Left ventricle myocardium inferior (tissue), 1 donor: Measurements from ENCODE around the gene LPGAT1. TPM values are rescaled to one million over a fixed set of nuclear protein-coding genes. Genes with fewer than 3 reads are reported as not detected.

Experiments
- DNase-seq: peaks from one replicate; pipeline ENCODE4 v3.0.0-alpha.2; 2020
- H3K27ac ChIP-seq: fragments of 200-600 bp; replicated peaks from 2 replicates; pipeline ENCODE4 v1.8.0; 2021
- H3K27me3 ChIP-seq: fragments of 200-600 bp; 2 replicates; pipeline ENCODE4 v1.8.0; 2021; ENCODE audit warnings: low read depth
- H3K36me3 ChIP-seq: fragments of 200-600 bp; 2 replicates; pipeline ENCODE4 v1.8.0; 2021
- H3K4me1 ChIP-seq: fragments of 200-600 bp; 2 replicates; pipeline ENCODE4 v1.8.0; 2021
- H3K4me3 ChIP-seq: fragments of 200-600 bp; 2 replicates; pipeline ENCODE4 v1.8.0; 2021; ENCODE audit warnings: mild to moderate bottlenecking, moderate library complexity
- H3K9me3 ChIP-seq: fragments of 200-600 bp; replicated peaks from 2 replicates; pipeline ENCODE4 v1.8.0; 2021
- intact Hi-C: fragments of 100-400 bp; cut with micrococcal nuclease; formaldehyde crosslinking; loops from one replicate; pipeline ENCODE4 v1.11.0; 2022
- total RNA-seq: library from RNA; stranded (reverse); fragmentation: NEBNext Ultra II Directional; extraction: Animal tissue kit (Norgen Biotek cat#: 25700); gene quantifications from one replicate; pipeline ENCODE4 v1.2.1, GENCODE V29; 2021
- TF ChIP-seq, protein P1 (sequence below): fragments of 200-600 bp; IDR thresholded peaks from 2 replicates; pipeline ENCODE4 v1.8.0; 2021; ENCODE audit warnings: antibody characterized with exemption, mild to moderate bottlenecking, borderline replicate concordance
- donor health status: DM: no; HTN: yes; CAD: no; lungs with severe emphysema.

Gene LPGAT1
- total RNA-seq, 1 donor from 2014 or later = 24.9 TPM

DNA sequence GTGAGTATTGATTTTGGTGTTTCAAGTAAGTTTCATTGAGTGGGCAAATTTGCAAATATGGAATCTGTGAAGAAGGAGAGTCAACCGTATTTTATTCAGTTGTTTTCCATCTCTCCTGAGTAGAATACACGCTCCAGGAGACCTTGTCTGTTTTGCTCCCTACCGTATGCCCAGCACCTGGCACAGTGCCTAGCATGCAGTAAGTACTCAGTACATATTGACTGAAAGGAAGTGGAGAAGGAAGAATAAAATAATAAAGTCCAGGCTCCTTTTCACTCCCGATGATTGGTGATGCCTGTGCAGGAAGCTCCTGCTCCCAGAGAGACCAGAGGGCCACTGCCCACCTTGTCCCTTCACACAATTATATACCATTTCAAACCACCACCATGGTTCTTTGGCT lies 95.8 kb downstream of the LPGAT1 start:
- H3K9me3 ChIP-seq = no peaks in the 10 kb centered on the region
- peaks cover 33% of the 10 kb centered on the region for H3K27me3 ChIP-seq
- no peak for DNase-seq
- H3K36me3 ChIP-seq = no peaks in the 10 kb centered on the region
- intact Hi-C loops = no loop called here
- no peaks in the 10 kb centered on the region for H3K4me1 ChIP-seq
- TF ChIP-seq, protein P1, sequence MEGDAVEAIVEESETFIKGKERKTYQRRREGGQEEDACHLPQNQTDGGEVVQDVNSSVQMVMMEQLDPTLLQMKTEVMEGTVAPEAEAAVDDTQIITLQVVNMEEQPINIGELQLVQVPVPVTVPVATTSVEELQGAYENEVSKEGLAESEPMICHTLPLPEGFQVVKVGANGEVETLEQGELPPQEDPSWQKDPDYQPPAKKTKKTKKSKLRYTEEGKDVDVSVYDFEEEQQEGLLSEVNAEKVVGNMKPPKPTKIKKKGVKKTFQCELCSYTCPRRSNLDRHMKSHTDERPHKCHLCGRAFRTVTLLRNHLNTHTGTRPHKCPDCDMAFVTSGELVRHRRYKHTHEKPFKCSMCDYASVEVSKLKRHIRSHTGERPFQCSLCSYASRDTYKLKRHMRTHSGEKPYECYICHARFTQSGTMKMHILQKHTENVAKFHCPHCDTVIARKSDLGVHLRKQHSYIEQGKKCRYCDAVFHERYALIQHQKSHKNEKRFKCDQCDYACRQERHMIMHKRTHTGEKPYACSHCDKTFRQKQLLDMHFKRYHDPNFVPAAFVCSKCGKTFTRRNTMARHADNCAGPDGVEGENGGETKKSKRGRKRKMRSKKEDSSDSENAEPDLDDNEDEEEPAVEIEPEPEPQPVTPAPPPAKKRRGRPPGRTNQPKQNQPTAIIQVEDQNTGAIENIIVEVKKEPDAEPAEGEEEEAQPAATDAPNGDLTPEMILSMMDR = no peak
- no peak overlapping the region for H3K27ac ChIP-seq
- no peak overlapping the region for H3K4me3 ChIP-seq

DNA sequence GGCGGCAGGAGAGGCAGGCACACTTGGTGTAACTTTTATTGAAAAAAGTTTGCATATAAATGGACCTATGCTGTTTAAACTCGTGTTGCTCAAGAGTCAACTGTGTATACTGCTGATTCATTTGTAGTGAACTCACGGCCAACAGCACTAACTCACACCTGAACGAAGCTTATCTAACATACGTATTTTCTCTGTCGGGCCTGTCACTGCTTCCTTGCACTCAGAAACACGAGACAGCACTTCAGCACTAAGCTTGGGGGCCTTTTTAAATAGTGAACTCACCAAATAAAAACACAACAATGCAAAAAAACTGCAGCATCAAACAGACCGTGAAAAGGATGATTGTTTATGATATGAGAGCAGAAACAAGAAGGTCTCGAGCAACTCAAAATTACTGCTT lies 96.2 kb downstream of the LPGAT1 start:
- H3K27ac ChIP-seq = no peak overlapping the region
- no peak for DNase-seq
- H3K4me1 ChIP-seq = no peaks in the 10 kb centered on the region
- no peaks in the 10 kb centered on the region for H3K36me3 ChIP-seq
- H3K4me3 ChIP-seq = no peak overlapping the region
- intact Hi-C loops = no loop called here
- no peaks in the 10 kb centered on the region for H3K9me3 ChIP-seq
- TF ChIP-seq, protein P1 = no peak
- peaks cover 33% of the 10 kb centered on the region for H3K27me3 ChIP-seq

DNA sequence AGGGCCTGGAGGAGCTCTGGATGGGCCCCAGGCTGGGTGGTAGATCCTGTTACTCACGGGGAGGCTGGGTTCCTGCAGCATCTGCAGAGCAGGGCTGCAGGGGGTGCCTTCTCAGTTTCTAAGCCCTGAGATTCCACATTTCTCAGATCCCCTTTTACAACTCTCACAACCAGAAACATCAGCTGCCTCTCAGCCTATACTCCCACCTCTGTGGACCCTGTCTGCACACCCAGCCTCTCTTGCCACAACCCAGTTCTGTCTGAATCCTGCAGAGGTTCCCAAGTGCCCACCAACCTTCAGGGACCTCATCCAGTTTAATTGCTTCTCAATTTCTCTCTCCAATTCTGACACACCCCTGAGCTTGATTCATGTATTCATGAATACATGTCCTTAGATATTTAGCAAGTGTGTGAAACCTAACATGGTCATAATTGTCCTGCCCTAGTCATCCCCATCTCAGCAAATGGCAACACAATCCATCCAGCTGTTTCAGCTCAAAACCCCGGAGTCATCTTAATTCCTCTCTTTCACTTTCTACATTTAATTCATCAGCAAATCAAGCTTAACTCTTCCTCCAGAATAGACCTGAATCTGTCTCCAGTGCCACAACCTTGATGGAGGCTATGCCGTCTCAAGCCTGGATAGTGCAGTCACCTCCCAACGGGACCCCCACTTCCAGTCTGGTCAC lies 98.1 kb downstream of the LPGAT1 start:
- no peak for DNase-seq
- Histone ChIP-seq H3K4me1 (no peaks in the 10 kb centered on the region), H3K27me3 (peaks cover 30% of the 10 kb centered on the region), H3K27ac (no peak overlapping the region), H3K4me3 (no peak overlapping the region), H3K36me3 (no peaks in the 10 kb centered on the region), H3K9me3 (no peaks in the 10 kb centered on the region)
- TF ChIP-seq, protein P1 = no peak
- intact Hi-C loops = no loop called here

DNA sequence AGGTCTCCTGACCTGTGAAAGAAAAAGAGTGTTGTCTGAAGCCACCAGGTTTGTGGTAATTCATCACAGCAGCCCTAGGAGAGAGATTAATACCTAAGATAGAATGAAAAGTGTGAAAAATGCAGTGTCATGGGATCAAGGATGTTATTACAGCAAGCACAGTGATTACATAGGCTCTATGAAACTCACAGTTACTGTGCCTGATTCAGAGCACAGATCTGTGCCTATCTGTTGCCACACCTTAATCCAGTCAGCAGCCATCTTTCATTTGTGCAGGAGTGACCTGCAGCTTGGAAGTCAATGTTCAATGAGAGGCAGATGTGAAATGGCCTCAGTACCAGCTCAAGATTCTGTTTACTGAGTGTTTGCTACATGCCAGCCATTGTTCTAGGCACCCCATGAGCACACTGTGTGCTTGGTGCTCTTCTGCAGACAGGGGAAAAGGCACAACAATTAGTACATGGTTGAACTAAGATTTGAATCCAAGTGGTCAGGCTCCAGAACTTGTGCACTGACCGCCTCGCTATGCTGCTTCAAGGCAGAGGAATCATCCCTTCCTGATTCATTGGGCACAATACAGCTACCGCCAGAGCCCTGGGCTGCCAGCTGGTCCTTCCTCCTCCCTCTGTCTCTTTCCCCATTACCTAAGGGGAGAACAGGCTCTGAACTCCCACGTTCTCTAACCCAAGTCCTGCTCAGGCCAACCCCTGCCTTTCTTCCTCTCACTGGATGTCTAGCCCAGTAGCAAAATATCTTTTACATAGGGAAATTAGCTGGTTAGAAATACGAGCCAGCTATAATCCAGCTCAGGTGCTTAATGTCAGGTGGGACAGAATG lies 98.9 kb downstream of the LPGAT1 start:
- peaks cover 24% of the 10 kb centered on the region for H3K27me3 ChIP-seq
- no peaks in the 10 kb centered on the region for H3K4me1 ChIP-seq
- no peaks in the 10 kb centered on the region for H3K36me3 ChIP-seq
- intact Hi-C loops = no loop called here
- DNase-seq = no peak
- no peak overlapping the region for H3K4me3 ChIP-seq
- TF ChIP-seq, protein P1 = no peak
- no peaks in the 10 kb centered on the region for H3K9me3 ChIP-seq
- H3K27ac ChIP-seq = no peak overlapping the region

DNA sequence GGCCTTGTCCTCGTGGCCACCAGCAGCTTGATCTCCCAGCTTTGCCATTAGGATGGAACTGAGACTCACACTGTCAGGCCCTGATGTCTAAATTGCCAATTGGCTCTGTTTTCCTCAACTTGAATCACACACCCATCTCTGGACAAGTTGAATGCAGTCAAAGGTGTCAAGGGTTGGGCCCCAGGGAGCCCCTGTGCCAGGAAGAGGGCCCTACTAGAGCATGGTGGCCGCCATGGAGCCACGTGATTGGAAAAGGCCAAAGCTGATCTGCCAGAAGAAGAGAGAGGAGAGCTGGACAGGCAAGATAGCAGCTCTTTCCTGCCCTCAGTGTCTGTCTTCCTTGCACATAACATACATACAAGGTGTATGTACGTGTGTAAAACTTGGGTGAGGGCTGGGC lies 100.2 kb downstream of the LPGAT1 start:
- Histone ChIP-seq H3K4me1 (no peaks in the 10 kb centered on the region), H3K9me3 (no peaks in the 10 kb centered on the region), H3K4me3 (no peak overlapping the region), H3K27ac (no peak overlapping the region), H3K27me3 (peaks cover 17% of the 10 kb centered on the region), H3K36me3 (no peaks in the 10 kb centered on the region)
- intact Hi-C loops = no loop called here
- TF ChIP-seq, protein P1 = no peak
- no peak for DNase-seq
